ENCODE measurements around the gene TMEM258. TPM values are rescaled to one million over a fixed set of nuclear protein-coding genes. Genes with fewer than 3 reads are reported as not detected.

TMEM258 gene
- total and polyA plus RNA-seq, 2 of the 4 experiments (the other 2 are of a cell fraction), result 107 to 280 TPM

GRCh38 chr11:61830237-61831105 is 38.1 kb upstream of the TMEM258 start:
- WGBS, 2 experiments (ENCODE audit: extremely low coverage in 2 of 2, insufficient read length in 1 of 2), result 20% methylated on average over 1 of the region's 8 CpGs; no CpG with 5 or more reads in 1 of the 2 experiments
- Histone ChIP-seq H3K4me1 (ENCODE audit: control insufficient read depth, insufficient read depth, low read length) (peaks cover 18% of the 10 kb centered on the region; the same call in 1 of the 2 replicates), H3K4ac (ENCODE audit: low read depth, low read length) (peak overlapping the region; percentile 76; the same call in 1 of the 2 replicates), H3K23ac (ENCODE audit: low read depth, low read length) (peak overlapping the region; percentile 32; the same call in 1 of the 2 replicates), H2AK5ac (ENCODE audit: low read depth, low read length) (peak overlapping the region; percentile 80; the same call in 1 of the 2 replicates), H3K18ac (ENCODE audit: low read depth, low read length) (peak overlapping the region; percentile 51), H2BK5ac (ENCODE audit: low read depth, low read length, poor library complexity, severe bottlenecking) (no peak overlapping the region), H3K79me1 (ENCODE audit: low read depth in 1 of 2, low read length in 2 of 2) (peaks cover 22 to 78% of the 10 kb centered on the region in 2 experiments), H3K36me3 (ENCODE audit: control insufficient read depth, insufficient read depth, low read length) (no peaks in the 10 kb centered on the region), H3K4me2 (ENCODE audit: low read depth, low read length) (peak overlapping the region; percentile 91), H2BK120ac (ENCODE audit: low read depth, low read length) (peak overlapping the region; percentile 66; the same call in 1 of the 2 replicates), H3K14ac (replicated peaks; ENCODE audit: low read depth, low read length) (peak overlapping the region; percentile 66; the same call in 1 of the 2 replicates), H4K8ac (ENCODE audit: low read depth in 2 of 2, low read length in 2 of 2) (peak overlapping the region; percentile 39 to 77; a peak in 3 of 4 replicates), H2BK15ac (ENCODE audit: low read depth, low read length) (no peak overlapping the region; the same call in 2 of the 3 replicates), H3K9ac (ENCODE audit: low read depth, low read length) (peak overlapping the region; percentile 24; the same call in 1 of the 2 replicates), H2BK20ac (ENCODE audit: low read depth, low read length) (no peak overlapping the region), H3K27ac (ENCODE audit: insufficient read depth, low read length) (peak overlapping the region; percentile 71), H4K5ac (ENCODE audit: low read depth, low read length) (peak overlapping the region; percentile 27; the same call in 1 of the 2 replicates), H4K20me1 (ENCODE audit: insufficient read depth, low read length) (peaks cover 44% of the 10 kb centered on the region; the same call in 1 of the 2 replicates), H3K4me3 (ENCODE audit: insufficient read depth, low read depth, low read length) (no peak overlapping the region), H3K27me3 (ENCODE audit: control insufficient read depth, insufficient read depth, low read length) (no peaks in the 10 kb centered on the region), H3K56ac (ENCODE audit: extremely low read depth, insufficient read depth, low read length) (no peak overlapping the region), H4K91ac (ENCODE audit: insufficient read depth, low read depth, low read length) (peak overlapping the region; percentile 79; the same call in 1 of the 2 replicates), H3K9me3 (ENCODE audit: control insufficient read depth, insufficient read depth, low read length) (no peaks in the 10 kb centered on the region), H2AFZ (replicated peaks; ENCODE audit: low read length, poor library complexity) (no peak overlapping the region), H3K9me1 (ENCODE audit: insufficient read depth, low read length) (peaks cover 24% of the 10 kb centered on the region), H2AK9ac (replicated peaks; ENCODE audit: low read depth, low read length, poor library complexity) (no peak overlapping the region)
- dilution Hi-C loops (cut with HindIII; ENCODE audit: low sequenced_read_pairs, unreplicated experiment), result no loop called here
- DNase-seq, result peak; percentile 28
- ChIA-PET POLR2A (ENCODE audit: unreplicated experiment) (no interaction called here), CTCF (no interaction called here)
- TF ChIP-seq SMC3 (IDR thresholded peaks at IDR 0.05; ENCODE audit: low read depth, low read length) (no peak), CEBPB (IDR thresholded peaks at IDR 0.05; ENCODE audit: low read depth, low read length) (peak; percentile 55)
- intact Hi-C loops (cut with micrococcal nuclease), result no loop called here
- in situ Hi-C loops (cut with MboI; ENCODE audit: low sequenced_read_pairs), result no loop called here
- no peak; the same call in 1 of the 2 replicates for ATAC-seq (ENCODE audit: low read depth)
- no TSS peak for BruUV-seq (replicated peaks)

Data from IMR-90 (cell line).